Hepatocyte (in vitro differentiated cells): ENCODE measurements around the gene ZNF669.

ENCODE experiments used
- EZH2 ChIP-seq: fragments of 200-600 bp; sonication (generic); IDR thresholded peaks from 2 replicates; pipeline ENCODE4 v1.6.1; 2016; ENCODE audit warnings: antibody characterized with exemption, mild to moderate bottlenecking, borderline replicate concordance
- EZH2phosphoT487 ChIP-seq: fragments of 200-600 bp; sonication (generic); IDR thresholded peaks from one replicate; pipeline ENCODE4 v1.6.1; 2018; ENCODE audit warnings: antibody characterized with exemption, mild to moderate bottlenecking, low read depth, moderate library complexity; ENCODE audit not compliant: unreplicated experiment, severe bottlenecking
- TF ChIP-seq, protein P1 (sequence below): fragments of 200-600 bp; sonication (generic); IDR thresholded peaks from 2 replicates; pipeline ENCODE4 v1.5.1; 2016; ENCODE audit warnings: antibody characterized with exemption, mild to moderate bottlenecking; ENCODE audit not compliant: poor library complexity

DNA sequence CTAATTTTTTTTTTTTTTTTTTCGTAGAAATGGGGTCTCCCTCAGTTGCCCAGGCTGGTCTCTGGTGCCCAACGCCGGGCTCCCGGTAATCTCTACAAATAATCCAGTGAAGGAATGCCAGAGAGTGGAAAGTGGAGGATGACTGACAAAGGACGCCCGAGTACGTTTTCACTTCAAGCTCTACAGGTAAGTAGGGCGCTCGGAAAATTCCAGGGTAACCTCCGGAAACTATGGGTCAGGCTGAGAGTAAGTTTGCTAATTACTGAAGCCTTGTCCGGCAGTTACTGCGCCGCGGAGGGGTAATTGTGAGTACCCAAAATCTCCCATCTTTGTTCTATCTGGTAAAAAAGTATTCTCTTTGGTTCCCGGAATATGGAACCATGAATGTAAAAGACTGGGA lies 1.8 kb upstream of the ZNF669 start:
- TF ChIP-seq EZH2 (no peak), EZH2phosphoT487 (no peak)
- TF ChIP-seq, protein P1, sequence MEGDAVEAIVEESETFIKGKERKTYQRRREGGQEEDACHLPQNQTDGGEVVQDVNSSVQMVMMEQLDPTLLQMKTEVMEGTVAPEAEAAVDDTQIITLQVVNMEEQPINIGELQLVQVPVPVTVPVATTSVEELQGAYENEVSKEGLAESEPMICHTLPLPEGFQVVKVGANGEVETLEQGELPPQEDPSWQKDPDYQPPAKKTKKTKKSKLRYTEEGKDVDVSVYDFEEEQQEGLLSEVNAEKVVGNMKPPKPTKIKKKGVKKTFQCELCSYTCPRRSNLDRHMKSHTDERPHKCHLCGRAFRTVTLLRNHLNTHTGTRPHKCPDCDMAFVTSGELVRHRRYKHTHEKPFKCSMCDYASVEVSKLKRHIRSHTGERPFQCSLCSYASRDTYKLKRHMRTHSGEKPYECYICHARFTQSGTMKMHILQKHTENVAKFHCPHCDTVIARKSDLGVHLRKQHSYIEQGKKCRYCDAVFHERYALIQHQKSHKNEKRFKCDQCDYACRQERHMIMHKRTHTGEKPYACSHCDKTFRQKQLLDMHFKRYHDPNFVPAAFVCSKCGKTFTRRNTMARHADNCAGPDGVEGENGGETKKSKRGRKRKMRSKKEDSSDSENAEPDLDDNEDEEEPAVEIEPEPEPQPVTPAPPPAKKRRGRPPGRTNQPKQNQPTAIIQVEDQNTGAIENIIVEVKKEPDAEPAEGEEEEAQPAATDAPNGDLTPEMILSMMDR: no peak
